Heart left ventricle (tissue), 13 donors: ENCODE data around the gene TPI1.

Source experiments
- POLR2A ChIP-seq, 2 donors: fragments of 450-650 bp; IDR thresholded peaks; one replicate each; pipeline ENCODE4 v1.6.1; 2017; ENCODE audit warnings: antibody characterized with exemption in 2 of 2, mild to moderate bottlenecking in 2 of 2, moderate library complexity in 2 of 2
- TF ChIP-seq, protein P1 (sequence below), 12 donors: fragments of 200-600 bp; sonication (generic) in 4 of 12; IDR thresholded peaks; one replicate each; pipeline versions ENCODE4 v1.5.0 to v1.8.0; 2018 to 2022; ENCODE audit warnings: antibody characterized with exemption in 12 of 12, mild to moderate bottlenecking in 5 of 12
- donor health status: ischemic (EF 13 %, LVEDD 7.1; RV severe dilation, severe dysfunction).
- donor health status: DM: no; HTN: yes; CAD: no.
- donor health status: DM: no; HTN: no; CAD: no.
- donor health status: ischemic (EF 25% LVEDD 6.9; RV normal size, moderate dysfunction).
- donor health status: ischemic (EF 25% LVEDD 5.7; RV mildly dilated, moderate dysfunction).
- donor health status: ischemic (EF 35%, LVEDD 5.7; RV mildly dilated, moderate dysfunction).
- donor health status: nonischemic (EF 11% LVEDD 7.7; RV severe dilation, severe dysfunction).
- donor health status: DM: yes; HTN: yes; CAD: no.
- donor health status: PGD.
- donor health status: ischemic (EF 29% LVEDD 5.4; RV normal size, mild dysfunction).
- donor health status: nonischemic (EF 23%, LVEDD 6.1; RV moderate dilation, normal function).

DNA sequence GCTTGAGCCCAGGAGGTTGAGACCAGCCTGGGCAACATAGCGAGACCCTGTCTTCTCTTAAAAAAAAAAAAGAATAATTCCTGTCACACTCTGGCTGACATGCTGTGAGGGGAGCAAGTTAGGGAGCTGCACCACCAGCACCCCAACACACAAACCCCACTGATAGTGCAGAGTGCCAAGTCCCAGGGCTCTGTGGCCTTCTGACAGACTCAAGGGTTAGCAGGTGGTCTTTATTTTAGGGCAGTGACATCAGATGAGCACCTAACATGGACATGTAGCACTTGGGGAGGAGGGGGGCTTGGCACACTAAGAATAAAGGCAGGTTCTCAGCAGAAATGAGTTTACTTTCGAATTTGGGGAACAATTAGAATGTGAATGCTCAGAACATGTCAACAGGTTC, 8.5 kb upstream of the TPI1 start:
- TF ChIP-seq, protein P1, sequence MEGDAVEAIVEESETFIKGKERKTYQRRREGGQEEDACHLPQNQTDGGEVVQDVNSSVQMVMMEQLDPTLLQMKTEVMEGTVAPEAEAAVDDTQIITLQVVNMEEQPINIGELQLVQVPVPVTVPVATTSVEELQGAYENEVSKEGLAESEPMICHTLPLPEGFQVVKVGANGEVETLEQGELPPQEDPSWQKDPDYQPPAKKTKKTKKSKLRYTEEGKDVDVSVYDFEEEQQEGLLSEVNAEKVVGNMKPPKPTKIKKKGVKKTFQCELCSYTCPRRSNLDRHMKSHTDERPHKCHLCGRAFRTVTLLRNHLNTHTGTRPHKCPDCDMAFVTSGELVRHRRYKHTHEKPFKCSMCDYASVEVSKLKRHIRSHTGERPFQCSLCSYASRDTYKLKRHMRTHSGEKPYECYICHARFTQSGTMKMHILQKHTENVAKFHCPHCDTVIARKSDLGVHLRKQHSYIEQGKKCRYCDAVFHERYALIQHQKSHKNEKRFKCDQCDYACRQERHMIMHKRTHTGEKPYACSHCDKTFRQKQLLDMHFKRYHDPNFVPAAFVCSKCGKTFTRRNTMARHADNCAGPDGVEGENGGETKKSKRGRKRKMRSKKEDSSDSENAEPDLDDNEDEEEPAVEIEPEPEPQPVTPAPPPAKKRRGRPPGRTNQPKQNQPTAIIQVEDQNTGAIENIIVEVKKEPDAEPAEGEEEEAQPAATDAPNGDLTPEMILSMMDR (IDR thresholded peaks at IDR 0.05) = no peak
- no peak for TF ChIP-seq POLR2A (IDR thresholded peaks at IDR 0.05)
